Prostate gland (tissue), 2 donors: ENCODE results near the gene JPH4.

Source experiments
- CTCF ChIP-seq, 4 experiments: fragments of 200-600 bp in 2 of 4; fragments of 450-650 bp in 2 of 4; sonication (generic) in 2 of 4; IDR thresholded peaks; 1 replicate in 3 of 4; 2 replicates in 1 of 4; pipeline ENCODE4 v1.5.1; 2016 to 2019; ENCODE audit warnings: antibody characterized with exemption in 4 of 4, mild to moderate bottlenecking in 2 of 4, moderate library complexity in 2 of 4
- POLR2A ChIP-seq: fragments of 450-650 bp; IDR thresholded peaks from one replicate; pipeline ENCODE4 v1.6.1; 2016; ENCODE audit warnings: antibody characterized with exemption, mild to moderate bottlenecking

- no peak for TF ChIP-seq CTCF (IDR thresholded peaks at IDR 0.05)
- TF ChIP-seq POLR2A, result no peak
Measured at GRCh38 chr14:23551266-23552028, 27.1 kb downstream of the JPH4 start, which contains the start of gene ZFHX2.
